ENCODE data around the gene ANKRD27. TPM values are rescaled to one million over a fixed set of nuclear protein-coding genes. Genes with fewer than 3 reads are reported as not detected.

Gene ANKRD27
- total RNA-seq, 1 experiment from 2014 or later, result 48.1 TPM

- Histone ChIP-seq H3K79me2 (ENCODE audit: insufficient read depth, low read length) (no peaks in the 10 kb centered on the region), H2AFZ (ENCODE audit: low read depth, low read length, poor library complexity, severe bottlenecking) (no peak overlapping the region), H3K36me3 (ENCODE audit: control insufficient read depth in 1 of 2, insufficient read depth in 2 of 2, low read length in 2 of 2) (peaks cover 37 to 41% of the 10 kb centered on the region in 2 experiments), H3K9ac (ENCODE audit: low read length) (no peak overlapping the region), H3K9me3 (ENCODE audit: control insufficient read depth in 1 of 2, insufficient read depth in 1 of 2, low read depth in 1 of 2, low read length in 2 of 2) (no peaks in the 10 kb centered on the region), H3K4me3 (replicated peaks in 1 of 2; ENCODE audit: low read depth in 1 of 2, low read length in 2 of 2) (no peak overlapping the region), H3K9me2 (ENCODE audit: insufficient read depth) (no peaks in the 10 kb centered on the region), H4K20me1 (ENCODE audit: insufficient read depth) (no peaks in the 10 kb centered on the region), H3K27ac (ENCODE audit: low read depth, low read length) (no peak overlapping the region), H3K4me1 (ENCODE audit: control insufficient read depth in 1 of 2, insufficient read depth in 2 of 2, low read length in 2 of 2) (no peaks in the 10 kb centered on the region), H3K4me2 (ENCODE audit: low read length) (no peak overlapping the region), H3K27me3 (ENCODE audit: insufficient read depth, low read length) (no peaks in the 10 kb centered on the region)
- DNase-seq (ENCODE audit: low read depth, low spot score) (no peak), ATAC-seq (no peak)
- CTCF ChIA-PET, result no interaction called here
- RAD21 ChIA-PET (ENCODE audit: low non-redundant PET in 1 of 2, low total read pairs in 2 of 2, uncharacterized antibody in 2 of 2, unreplicated experiment in 2 of 2), result no interaction called here
- TF ChIP-seq RAD21 (IDR thresholded peaks at IDR 0.05; ENCODE audit: low read depth) (no peak), CBX3 (IDR thresholded peaks at IDR 0.05; ENCODE audit: low read depth) (no peak), ATF3 (IDR thresholded peaks at IDR 0.05) (no peak), POLR2AphosphoS5 (IDR thresholded peaks at IDR 0.05; ENCODE audit: low read depth, low read length) (no peak), YY1 (IDR thresholded peaks at IDR 0.05; ENCODE audit: extremely low read depth, insufficient replicate concordance, low read depth, low read length) (no peak), EZH2 (IDR thresholded peaks at IDR 0.05) (no peak), ZFX (IDR thresholded peaks at IDR 0.05) (no peak), EGR1 (IDR thresholded peaks at IDR 0.05; ENCODE audit: low read depth) (no peak), SP1 (IDR thresholded peaks at IDR 0.05; ENCODE audit: low read depth) (no peak), ZNF274 (IDR thresholded peaks at IDR 0.05; ENCODE audit: low read depth, low read length) (no peak), TCF7L2 (IDR thresholded peaks at IDR 0.05; ENCODE audit: borderline replicate concordance, extremely low read depth, insufficient read depth, insufficient read length) (no peak), EZH2phosphoT487 (IDR thresholded peaks at IDR 0.05; ENCODE audit: borderline replicate concordance) (no peak)
- TF ChIP-seq, protein P1, sequence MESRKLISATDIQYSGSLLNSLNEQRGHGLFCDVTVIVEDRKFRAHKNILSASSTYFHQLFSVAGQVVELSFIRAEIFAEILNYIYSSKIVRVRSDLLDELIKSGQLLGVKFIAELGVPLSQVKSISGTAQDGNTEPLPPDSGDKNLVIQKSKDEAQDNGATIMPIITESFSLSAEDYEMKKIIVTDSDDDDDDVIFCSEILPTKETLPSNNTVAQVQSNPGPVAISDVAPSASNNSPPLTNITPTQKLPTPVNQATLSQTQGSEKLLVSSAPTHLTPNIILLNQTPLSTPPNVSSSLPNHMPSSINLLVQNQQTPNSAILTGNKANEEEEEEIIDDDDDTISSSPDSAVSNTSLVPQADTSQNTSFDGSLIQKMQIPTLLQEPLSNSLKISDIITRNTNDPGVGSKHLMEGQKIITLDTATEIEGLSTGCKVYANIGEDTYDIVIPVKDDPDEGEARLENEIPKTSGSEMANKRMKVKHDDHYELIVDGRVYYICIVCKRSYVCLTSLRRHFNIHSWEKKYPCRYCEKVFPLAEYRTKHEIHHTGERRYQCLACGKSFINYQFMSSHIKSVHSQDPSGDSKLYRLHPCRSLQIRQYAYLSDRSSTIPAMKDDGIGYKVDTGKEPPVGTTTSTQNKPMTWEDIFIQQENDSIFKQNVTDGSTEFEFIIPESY (IDR thresholded peaks at IDR 0.05; ENCODE audit: extremely low read depth, insufficient replicate concordance, low read length), result no peak
- POLR2A ChIA-PET, result no interaction called here
- no TSS peak for BruUV-seq (replicated peaks)
- intact Hi-C loops (cut with micrococcal nuclease), result no loop called here
These were observed 77.0 kb downstream of the ANKRD27 start for GRCh38 chr19:32598022-32598421.
